Right ventricle myocardium inferior (tissue), 1 donor: ENCODE data around the gene CLEC16A. TPM values are rescaled to one million over a fixed set of nuclear protein-coding genes. Genes with fewer than 3 reads are reported as not detected.
A peak's percentile ranks its signal among the peaks of the same experiment; 100 is the strongest.
"Not testable (repeated sequence)": the region's sequence is repeated elsewhere in the genome, so short reads cannot be mapped to it uniquely, and the experiment has no call there.

Experiments
- ATAC-seq: fragments of 200-7000 bp; cut with Tn5 transposase; one replicate; pipeline ENCODE4 v1.9.1; 2020; ENCODE audit warnings: mild to moderate bottlenecking, moderate library complexity
- DNase-seq: peaks from one replicate; pipeline ENCODE4 v3.0.0; 2021; ENCODE audit errors: missing footprints
- intact Hi-C: fragments of 100-400 bp; cut with DNase I; formaldehyde crosslinking; loops from one replicate; pipeline ENCODE4 v1.11.0; 2022
- total RNA-seq: library from RNA; stranded (reverse); fragmentation: NEBNext Ultra II Directional; extraction: Animal tissue kit (Norgen Biotek cat#: 25700); gene quantifications from one replicate; pipeline ENCODE4 v1.2.1, GENCODE V29; 2021
- donor health status: DM: no; HTN: yes; CAD: no; lungs with severe emphysema.

The CLEC16A gene
- total RNA-seq, 1 donor from 2014 or later, result 23.0 TPM

DNA sequence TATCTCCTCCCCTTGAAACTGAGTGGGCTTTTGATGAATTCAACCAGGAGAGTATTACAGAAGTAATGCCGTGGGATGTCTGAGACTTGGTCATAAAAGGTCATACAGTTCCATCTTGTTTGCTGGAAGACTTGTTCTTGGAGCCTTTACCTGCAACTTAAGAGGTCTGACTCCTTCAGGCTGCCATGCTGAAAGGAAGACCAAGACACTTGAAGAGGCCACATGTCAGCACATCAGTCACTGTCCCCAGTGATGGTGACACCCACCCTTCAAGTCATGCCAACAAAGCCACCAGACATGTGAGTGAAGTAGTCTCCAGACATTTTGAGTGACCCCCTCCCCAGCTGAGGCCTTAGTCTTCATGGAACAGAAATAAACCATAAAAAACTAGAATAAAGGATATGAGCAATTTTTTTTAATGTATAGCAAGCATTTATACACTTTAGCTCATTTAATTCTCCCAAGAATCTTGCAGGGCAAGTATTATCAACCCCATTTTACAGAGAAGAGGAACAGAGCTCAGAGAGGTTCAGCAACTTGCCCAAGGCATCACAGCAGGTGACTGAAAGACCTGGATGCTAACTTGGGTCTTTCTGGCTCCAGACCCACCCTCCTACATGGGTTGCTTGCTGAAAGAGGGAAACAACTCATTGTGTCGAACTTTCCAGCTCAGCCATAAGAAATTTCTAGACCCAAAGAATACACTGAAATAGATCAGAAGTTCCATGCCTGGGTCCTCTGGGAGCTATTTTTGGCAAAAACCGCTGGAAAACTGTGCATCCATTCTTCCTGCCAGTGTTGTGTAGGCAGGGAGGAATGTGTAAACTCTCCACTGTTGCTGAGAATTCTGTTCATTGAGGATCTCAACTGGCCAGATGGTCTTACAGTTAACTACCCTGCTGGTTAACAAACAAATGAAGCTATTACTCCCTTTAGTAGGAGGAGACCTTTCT is 273.6 kb downstream of the CLEC16A start:
- ATAC-seq (no peak), DNase-seq (no peak)
- intact Hi-C loops, result no loop called here

DNA sequence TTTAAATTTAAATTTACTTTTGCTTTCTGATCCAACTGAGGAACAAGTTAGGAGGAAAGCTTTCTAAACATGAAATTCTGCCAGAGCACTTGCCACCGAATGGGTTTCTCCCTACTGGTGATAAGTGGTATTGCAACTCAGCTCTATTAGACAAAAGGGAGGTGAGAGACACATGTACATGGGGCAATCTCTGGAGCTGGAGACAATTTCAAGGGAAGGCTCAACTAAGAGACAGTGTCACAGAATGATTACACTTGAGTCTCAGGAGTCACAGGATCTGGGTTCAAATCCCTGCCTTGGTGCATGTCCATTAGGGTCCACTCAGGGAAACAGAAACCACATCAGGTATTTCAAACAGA is 274.2 kb downstream of the CLEC16A start:
- no peak for DNase-seq
- no peak for ATAC-seq
- intact Hi-C loops, result no loop called here

DNA sequence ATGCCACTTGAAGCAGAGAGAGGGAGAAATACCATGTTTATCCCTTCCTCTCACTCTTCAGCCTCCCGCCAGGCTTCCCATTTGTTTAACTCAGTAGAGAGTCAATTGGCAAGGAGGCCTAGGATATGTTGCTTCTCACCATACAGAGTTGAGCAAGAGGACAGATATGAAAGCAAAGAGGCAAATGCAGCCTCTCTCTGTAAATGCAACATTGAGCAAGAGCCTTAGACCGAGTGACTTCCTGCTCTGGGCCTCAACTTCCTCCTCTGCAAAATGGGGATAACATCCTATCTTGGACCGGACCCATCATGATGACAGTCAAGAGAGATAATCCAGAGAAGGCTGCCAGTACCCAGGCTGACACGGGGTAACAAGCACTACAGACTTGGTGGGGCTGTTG is 274.8 kb downstream of the CLEC16A start:
- ATAC-seq, result no peak
- intact Hi-C loops, result no loop called here
- DNase-seq, result no peak

- ATAC-seq, intact Hi-C loops, DNase-seq: not testable (repeated sequence)
These were observed 276.1 kb downstream of the CLEC16A start for GRCh38 chr16:11220507-11220906.

- peak; percentile 92 for DNase-seq
- ATAC-seq, result peak; percentile 96
- intact Hi-C loops, result no loop called here
These were observed 279.9 kb downstream of the CLEC16A start for GRCh38 chr16:11224096-11224893.

- no peak for DNase-seq
- intact Hi-C loops, result no loop called here
- peak; percentile 21 for ATAC-seq
These were observed 280.7 kb downstream of the CLEC16A start for GRCh38 chr16:11224894-11225676.

GRCh38 chr16:11225677-11226549 is 281.5 kb downstream of the CLEC16A start:
- no peak for DNase-seq
- no peak for ATAC-seq
- intact Hi-C loops, result no loop called here

DNA sequence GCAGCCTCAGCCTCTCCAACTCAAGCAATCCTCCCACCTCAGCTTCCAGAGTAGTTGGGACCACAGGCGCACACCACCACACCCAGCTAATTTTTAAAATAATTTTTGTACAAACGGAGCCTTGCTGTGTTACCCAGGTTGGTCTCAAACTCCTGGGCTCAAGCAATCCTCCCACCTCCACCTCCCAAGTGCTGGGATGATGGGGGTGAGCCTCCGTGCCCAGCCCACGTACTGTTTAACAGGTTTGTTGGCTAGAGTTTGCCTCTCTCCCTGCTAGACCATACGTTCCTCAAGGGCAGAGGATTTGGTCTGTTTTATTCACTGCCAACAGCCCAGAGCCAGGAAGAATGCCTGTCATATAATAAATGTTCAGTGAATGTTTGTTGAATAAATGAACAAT is 285.1 kb downstream of the CLEC16A start:
- ATAC-seq, result no peak
- no peak for DNase-seq
- intact Hi-C loops, result no loop called here

GRCh38 chr16:11229906-11230305 is 285.5 kb downstream of the CLEC16A start:
- intact Hi-C loops, result no loop called here
- ATAC-seq (no peak), DNase-seq (no peak)

GRCh38 chr16:11231367-11231970 is 287.1 kb downstream of the CLEC16A start:
- ATAC-seq, result no peak

More at GRCh38 chr16:11231367-11231970, 287.1 kb downstream of the CLEC16A start:
- intact Hi-C loops, result no loop called here
- DNase-seq, result no peak

Other genes with a start within 250 kb of the CLEC16A start
- gene TEKT5, start 249.6 kb upstream of the CLEC16A start, total RNA-seq, result not detected
- gene NUBP1, start 200.7 kb upstream of the CLEC16A start, total RNA-seq, result 50.4 TPM
- gene TVP23A, start 125.8 kb upstream of the CLEC16A start, total RNA-seq, result 0.41 TPM
- gene CIITA, start 67.4 kb upstream of the CLEC16A start, total RNA-seq, result 11.0 TPM
- gene DEXI, start 2.1 kb upstream of the CLEC16A start, total RNA-seq, result 121 TPM